AG09309 (cell line): Measurements from ENCODE around the gene DERA.
A peak's percentile ranks its signal among the peaks of the same experiment; 100 is the strongest.
"Not testable (repeated sequence)": the region's sequence is repeated elsewhere in the genome, so short reads cannot be mapped to it uniquely, and the experiment has no call there.

Experiments used
- DNase-seq: peaks from one replicate; pipeline ENCODE4 v3.0.0-alpha.2; 2010; ENCODE audit warnings: low read depth
- H3K4me3 ChIP-seq: 2 replicates; pipeline ENCODE4 v1.5.1; 2011; ENCODE audit warnings: mild to moderate bottlenecking, low read depth, low read length, moderate library complexity; ENCODE audit not compliant: control insufficient read depth
- TF ChIP-seq, protein P1 (sequence below): IDR thresholded peaks from 2 replicates; pipeline ENCODE4 v1.5.1; 2011; ENCODE audit warnings: mild to moderate bottlenecking, low read depth, low read length, inconsistent platforms; ENCODE audit not compliant: insufficient read depth, control insufficient read depth; ENCODE audit errors: missing control alignments

The DERA gene

DNA sequence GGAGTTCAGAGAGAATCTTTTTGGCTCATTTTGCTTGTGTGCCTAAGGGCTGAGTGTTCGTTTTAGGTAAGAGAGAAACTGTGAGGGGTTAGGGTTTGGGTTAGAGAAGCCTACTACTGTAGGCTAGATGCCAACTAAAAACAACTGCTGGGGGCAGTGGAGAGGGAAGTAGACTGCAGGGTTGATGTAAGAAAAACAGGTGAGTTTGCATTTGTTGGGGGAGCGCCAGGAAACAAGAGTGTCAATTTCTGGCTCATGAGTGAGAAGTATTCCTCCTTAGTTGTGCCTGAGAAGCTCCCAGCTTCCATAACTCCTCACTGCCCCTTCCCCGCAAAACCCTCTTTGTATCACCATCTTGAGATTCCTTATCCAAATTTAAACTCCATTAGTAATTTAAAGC, 92.3 kb downstream of the DERA start:
- TF ChIP-seq, protein P1, sequence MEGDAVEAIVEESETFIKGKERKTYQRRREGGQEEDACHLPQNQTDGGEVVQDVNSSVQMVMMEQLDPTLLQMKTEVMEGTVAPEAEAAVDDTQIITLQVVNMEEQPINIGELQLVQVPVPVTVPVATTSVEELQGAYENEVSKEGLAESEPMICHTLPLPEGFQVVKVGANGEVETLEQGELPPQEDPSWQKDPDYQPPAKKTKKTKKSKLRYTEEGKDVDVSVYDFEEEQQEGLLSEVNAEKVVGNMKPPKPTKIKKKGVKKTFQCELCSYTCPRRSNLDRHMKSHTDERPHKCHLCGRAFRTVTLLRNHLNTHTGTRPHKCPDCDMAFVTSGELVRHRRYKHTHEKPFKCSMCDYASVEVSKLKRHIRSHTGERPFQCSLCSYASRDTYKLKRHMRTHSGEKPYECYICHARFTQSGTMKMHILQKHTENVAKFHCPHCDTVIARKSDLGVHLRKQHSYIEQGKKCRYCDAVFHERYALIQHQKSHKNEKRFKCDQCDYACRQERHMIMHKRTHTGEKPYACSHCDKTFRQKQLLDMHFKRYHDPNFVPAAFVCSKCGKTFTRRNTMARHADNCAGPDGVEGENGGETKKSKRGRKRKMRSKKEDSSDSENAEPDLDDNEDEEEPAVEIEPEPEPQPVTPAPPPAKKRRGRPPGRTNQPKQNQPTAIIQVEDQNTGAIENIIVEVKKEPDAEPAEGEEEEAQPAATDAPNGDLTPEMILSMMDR: no peak

GRCh38 chr12:16006752-16007151, 95.6 kb downstream of the DERA start:
- H3K4me3 ChIP-seq: no peak overlapping the region
- TF ChIP-seq, protein P1: no peak
- no peak for DNase-seq

More for the DNA sequence above, 92.3 kb downstream of the DERA start:
- H3K4me3 ChIP-seq: no peak overlapping the region
- DNase-seq: no peak

GRCh38 chr12:16008421-16008824, 97.3 kb downstream of the DERA start:
- no peak for DNase-seq
- H3K4me3 ChIP-seq: no peak overlapping the region
- TF ChIP-seq, protein P1: no peak

DNA sequence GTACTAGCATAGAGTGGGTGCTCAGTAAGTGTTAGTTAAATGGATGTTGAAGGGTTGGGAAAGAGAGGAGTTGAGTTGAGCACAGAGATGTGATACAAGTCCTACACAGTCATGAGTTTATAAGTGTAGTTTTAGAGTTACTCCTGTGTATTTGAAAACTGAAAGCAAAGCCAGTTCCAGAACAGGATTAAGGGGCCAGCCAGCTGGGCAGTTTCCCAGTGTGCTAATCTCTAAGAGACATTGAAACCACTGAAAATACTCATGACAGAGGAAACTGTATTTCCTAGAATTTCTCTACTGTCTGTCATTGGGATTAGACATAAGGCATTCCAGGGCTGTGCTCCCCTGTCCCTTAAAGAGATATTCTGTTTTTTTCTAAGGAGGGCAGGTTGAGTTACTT, 101.0 kb downstream of the DERA start:
- TF ChIP-seq, protein P1: no peak
- H3K4me3 ChIP-seq: no peak overlapping the region
- peak; percentile 3 for DNase-seq

DNA sequence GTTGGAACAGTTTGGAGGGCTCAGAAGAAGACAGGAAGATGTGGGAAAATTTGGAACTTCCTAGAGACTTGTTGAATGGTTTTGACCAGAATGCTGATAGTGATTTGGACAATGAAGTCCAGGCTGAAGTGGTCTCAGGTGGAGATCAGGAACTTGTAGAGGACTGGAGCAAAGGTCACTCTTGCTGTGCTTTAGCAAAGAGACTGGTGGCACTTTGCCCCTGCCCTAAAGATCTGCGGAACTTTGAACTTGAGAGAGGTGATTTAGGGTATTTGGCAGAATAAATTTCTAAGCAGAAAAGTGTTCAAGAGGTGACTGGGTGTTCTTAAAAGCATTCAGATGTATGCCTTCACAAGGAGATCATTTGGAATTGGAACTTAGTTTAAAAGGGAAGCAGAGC, 102.6 kb downstream of the DERA start:
- DNase-seq: not testable (repeated sequence)

GRCh38 chr12:16014394-16014793, 103.3 kb downstream of the DERA start:
- not testable (repeated sequence) for DNase-seq, H3K4me3 ChIP-seq

More for the DNA sequence above, 102.6 kb downstream of the DERA start:
- not testable (repeated sequence) for H3K4me3 ChIP-seq

GRCh38 chr12:16016748-16017147, 105.6 kb downstream of the DERA start:
- no peak for DNase-seq
- TF ChIP-seq, protein P1: no peak
- no peak overlapping the region for H3K4me3 ChIP-seq

- DNase-seq: no peak
- TF ChIP-seq, protein P1: no peak
Measured at GRCh38 chr12:16018306-16018705, 107.2 kb downstream of the DERA start.

More at GRCh38 chr12:16018306-16018705, 107.2 kb downstream of the DERA start:
- no peak overlapping the region for H3K4me3 ChIP-seq
